NCI-H774 (cell line): ENCODE data around the gene AP1G1.
"Not testable (repeated sequence)": the region's sequence is repeated elsewhere in the genome, so short reads cannot be mapped to it uniquely, and the experiment has no call there.

Experiments
- DNase-seq: peaks from one replicate; lab custom pipeline; 2025; lab: John Stamatoyannopoulos, UW

Gene AP1G1

GRCh38 chr16:71808593-71809459 lies at the start of gene AP1G1:
TSS of gene AP1G1 (minus strand) at chr16:71808834. CDS start at chr16:71789479, 19,355 bp downstream.
- DNase-seq: peak; percentile 89

- DNase-seq: no peak
Measured at GRCh38 chr16:71855937-71856662, 47.5 kb upstream of the AP1G1 start.

GRCh38 chr16:71854369-71854948 lies 45.8 kb upstream of the AP1G1 start:
- no peak for DNase-seq

GRCh38 chr16:71853413-71853812 lies 44.8 kb upstream of the AP1G1 start:
- no peak for DNase-seq

- no peak for DNase-seq
Measured at GRCh38 chr16:71852561-71852960, 43.9 kb upstream of the AP1G1 start.

GRCh38 chr16:71852158-71852557 lies 43.5 kb upstream of the AP1G1 start:
- DNase-seq: no peak

- DNase-seq: no peak
Measured at GRCh38 chr16:71851746-71852145, 43.1 kb upstream of the AP1G1 start.

GRCh38 chr16:71848622-71849021 lies 40.0 kb upstream of the AP1G1 start:
- no peak for DNase-seq

- no peak for DNase-seq
Measured at GRCh38 chr16:71847096-71847495, 38.5 kb upstream of the AP1G1 start.

- DNase-seq: no peak
Measured at GRCh38 chr16:71846431-71846830, 37.8 kb upstream of the AP1G1 start.

- DNase-seq: peak; percentile 67
Measured at GRCh38 chr16:71845639-71846430, 37.2 kb upstream of the AP1G1 start, which contains the start of gene ATXN1L. TSS of gene ATXN1L (plus strand) at chr16:71845976. CDS start at chr16:71849741, 3,765 bp downstream.

GRCh38 chr16:71843572-71843971 lies 34.9 kb upstream of the AP1G1 start:
- no peak for DNase-seq

- no peak for DNase-seq
Measured at GRCh38 chr16:71840052-71840451, 31.4 kb upstream of the AP1G1 start.

GRCh38 chr16:71837150-71837549 lies 28.5 kb upstream of the AP1G1 start:
- no peak for DNase-seq

- no peak for DNase-seq
Measured at GRCh38 chr16:71834291-71834690, 25.7 kb upstream of the AP1G1 start.

GRCh38 chr16:71832112-71832511 lies 23.5 kb upstream of the AP1G1 start:
- DNase-seq: not testable (repeated sequence)

GRCh38 chr16:71831698-71832097 lies 23.1 kb upstream of the AP1G1 start:
- not testable (repeated sequence) for DNase-seq

- no peak for DNase-seq
Measured at GRCh38 chr16:71830359-71830758, 21.7 kb upstream of the AP1G1 start.

GRCh38 chr16:71826533-71827017 lies 17.9 kb upstream of the AP1G1 start:
- DNase-seq: no peak

- not testable (repeated sequence) for DNase-seq
Measured at GRCh38 chr16:71817155-71817500, 8.5 kb upstream of the AP1G1 start.

- no peak for DNase-seq
Measured at GRCh38 chr16:71811261-71811803, 2.7 kb upstream of the AP1G1 start.

- DNase-seq: not testable (repeated sequence)
Measured at GRCh38 chr16:71810155-71810530, 1.5 kb upstream of the AP1G1 start.
